ENCODE results near the gene MTCL1.

DNA sequence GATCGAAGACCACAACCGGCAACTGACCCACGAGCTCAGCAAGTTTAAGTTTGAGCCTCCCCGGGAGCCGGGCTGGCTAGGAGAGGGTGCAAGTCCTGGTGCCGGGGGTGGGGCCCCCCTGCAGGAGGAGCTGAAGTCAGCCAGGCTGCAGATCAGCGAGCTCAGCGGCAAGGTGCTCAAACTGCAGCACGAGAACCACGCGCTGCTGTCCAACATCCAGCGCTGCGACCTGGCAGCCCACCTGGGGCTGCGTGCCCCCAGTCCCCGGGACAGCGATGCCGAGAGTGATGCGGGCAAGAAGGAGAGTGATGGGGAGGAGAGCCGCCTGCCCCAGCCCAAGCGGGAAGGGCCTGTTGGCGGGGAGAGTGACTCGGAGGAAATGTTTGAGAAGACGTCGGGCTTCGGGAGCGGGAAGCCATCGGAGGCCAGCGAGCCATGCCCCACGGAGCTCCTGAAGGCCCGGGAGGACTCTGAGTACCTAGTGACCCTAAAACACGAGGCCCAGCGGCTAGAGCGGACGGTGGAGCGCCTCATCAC is 78.7 kb downstream of the MTCL1 start:
- no peak for TF ChIP-seq EZH2 (IDR thresholded peaks at IDR 0.05; ENCODE audit: low read length, missing control alignments)
- no peak for TF ChIP-seq CTCF (conservative IDR thresholded peaks at IDR 0.05 in 1 of 2, IDR thresholded peaks at IDR 0.05 in 1 of 2; ENCODE audit: low read depth in 1 of 2, low read length in 2 of 2)
